GM08714 (cell line): ENCODE data around the gene DCAF12L2.
"Not testable (repeated sequence)": the region's sequence is repeated elsewhere in the genome, so short reads cannot be mapped to it uniquely, and the experiment has no call there.

Experiments
- H3K4me3 ChIP-seq: fragments of 200-500 bp; sonication (Bioruptor generic); 2 replicates; pipeline ENCODE4 v1.5.1; 2014; ENCODE audit warnings: mild to moderate bottlenecking, low read length, inconsistent platforms
- ZNF274 ChIP-seq: IDR thresholded peaks from 2 replicates; pipeline ENCODE4 v1.6.1; 2012; ENCODE audit warnings: mild to moderate bottlenecking, low read depth, low read length

The DCAF12L2 gene

DNA sequence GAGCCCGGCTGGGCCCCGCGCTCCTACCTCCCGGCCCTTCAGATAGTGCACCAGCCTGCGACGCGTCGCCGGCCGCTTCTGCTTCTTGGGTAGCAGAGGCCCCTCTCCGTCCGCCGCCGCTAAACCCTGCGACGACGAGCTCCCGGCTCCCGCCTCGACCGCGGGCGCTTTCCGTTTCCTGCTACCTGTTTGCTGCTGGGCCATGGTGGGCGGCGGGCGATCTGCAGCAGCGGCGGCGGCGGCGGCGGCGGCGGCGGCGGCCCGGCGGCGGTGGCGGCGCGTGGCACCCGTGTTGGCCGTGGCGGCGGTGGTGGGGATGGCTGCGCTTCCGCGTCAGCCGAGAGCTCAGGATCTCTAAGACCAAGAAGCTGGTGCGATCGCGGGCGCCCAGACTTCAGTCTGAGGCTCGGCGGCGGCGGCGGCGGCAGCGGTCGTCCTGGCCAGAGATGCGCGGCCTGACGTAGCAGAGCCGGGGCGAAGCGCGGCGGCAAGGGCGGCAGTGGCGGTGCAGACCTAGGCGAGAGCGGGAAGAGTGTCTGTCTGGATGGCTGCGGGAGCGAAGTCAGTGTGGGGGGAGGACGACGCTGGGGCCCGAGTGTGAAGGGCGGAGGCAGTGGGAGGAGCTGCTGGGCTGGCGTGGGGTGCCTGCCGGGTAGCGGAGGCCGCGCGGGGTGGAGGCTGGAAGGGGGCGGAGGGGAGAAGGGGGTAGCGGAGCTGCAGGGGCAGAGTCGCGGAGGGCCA is at the start of gene DCAF12L2:
Gene DCAF12L2 (minus strand): TSS at position 569 of the 741 bp plus-strand sequence. CDS start 365 bp downstream, at position 204.
- H3K4me3 ChIP-seq = no peak within 1 kb of the TSS
- TF ChIP-seq ZNF274 = no peak

DNA sequence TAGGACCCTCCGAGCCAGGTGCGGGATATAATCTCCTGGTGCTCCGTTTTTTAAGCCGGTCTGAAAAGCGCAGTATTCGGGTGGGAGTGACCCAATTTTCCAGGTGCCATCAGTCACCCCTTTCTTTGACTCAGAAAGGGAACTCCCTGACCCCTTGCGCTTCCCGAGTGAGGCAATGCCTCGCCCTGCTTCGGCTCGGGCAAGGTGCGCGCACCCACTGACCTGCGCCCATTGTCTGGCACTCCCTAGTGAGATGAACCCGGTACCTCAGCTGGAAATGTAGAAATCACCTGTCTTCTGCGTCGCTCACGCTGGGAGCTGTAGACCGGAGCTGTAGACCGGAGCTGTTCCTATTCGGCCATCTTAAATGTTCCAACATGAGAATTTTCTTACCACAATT is 24.8 kb upstream of the DCAF12L2 start:
- H3K4me3 ChIP-seq = not testable (repeated sequence)

DNA sequence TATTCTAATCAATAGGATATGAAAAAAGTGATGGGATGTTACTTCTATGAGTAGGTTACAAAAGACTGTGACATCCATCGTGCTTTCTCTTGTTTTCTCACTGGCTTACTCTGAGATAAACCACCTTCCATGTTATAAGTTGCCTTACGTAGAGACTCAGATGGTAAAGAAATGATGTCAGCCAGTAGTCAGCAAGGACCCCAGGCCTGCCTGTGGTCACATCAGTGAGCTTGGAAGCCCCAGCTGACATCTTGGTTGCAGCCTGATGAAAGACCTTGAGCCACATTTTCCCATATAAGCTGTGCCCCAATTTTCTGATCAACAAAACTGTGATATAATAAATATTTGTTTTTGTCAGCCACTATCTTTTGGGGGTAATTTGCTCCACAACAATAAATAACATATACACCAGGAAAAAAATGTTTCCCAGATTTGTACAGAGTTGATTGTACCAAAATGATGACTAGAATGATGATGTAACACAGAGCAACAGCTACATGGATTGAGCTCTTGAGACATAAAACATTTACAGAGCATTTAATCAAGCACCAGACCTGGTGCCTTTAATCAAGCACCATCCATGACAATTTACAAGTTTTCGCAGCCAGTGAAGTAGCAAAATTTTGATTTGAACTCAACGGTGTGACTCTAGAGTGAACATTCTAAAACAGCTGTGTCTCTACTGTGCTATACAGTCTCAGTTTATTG is 11.2 kb upstream of the DCAF12L2 start:
- no peak overlapping the region for H3K4me3 ChIP-seq
- TF ChIP-seq ZNF274 = no peak

DNA sequence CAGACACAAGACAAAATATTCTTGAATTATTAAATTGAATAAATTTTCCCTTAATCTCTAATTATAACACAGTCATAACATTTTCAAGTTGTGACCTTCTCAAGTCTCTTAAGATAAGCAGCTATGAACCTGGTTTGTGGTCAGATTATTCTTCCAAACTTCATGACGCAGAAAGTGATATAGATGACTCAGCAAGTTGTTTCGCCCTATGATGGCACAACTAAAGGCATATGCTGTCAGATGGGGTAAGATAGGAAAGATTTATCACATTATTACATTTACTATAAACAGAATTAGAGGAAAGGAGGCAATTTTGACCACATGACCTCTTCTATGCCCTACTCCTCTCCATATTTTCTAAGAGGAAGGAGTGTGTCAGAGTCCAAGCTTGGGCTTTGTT is 4.6 kb upstream of the DCAF12L2 start:
- no peak for TF ChIP-seq ZNF274
- H3K4me3 ChIP-seq = no peak overlapping the region

DNA sequence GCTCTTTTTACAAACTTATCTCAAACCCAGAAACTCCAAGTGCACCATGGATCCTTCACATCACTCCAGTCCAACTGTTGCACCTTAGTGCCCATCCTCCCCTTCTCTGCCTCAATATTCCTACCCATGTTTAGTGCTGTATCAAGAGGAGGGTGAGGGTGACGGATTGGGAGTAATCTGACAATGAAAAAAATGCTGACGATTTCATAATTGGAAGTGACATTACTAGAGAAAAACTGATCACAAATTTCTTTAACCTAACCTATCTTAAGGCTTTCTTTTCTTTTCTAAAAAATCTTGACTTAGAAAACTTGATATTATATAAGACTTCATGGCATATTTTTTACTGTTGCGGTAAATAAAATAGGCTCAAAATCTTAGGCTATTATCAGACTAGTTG is 1.5 kb upstream of the DCAF12L2 start:
- H3K4me3 ChIP-seq = no peak overlapping the region
- TF ChIP-seq ZNF274 = no peak

DNA sequence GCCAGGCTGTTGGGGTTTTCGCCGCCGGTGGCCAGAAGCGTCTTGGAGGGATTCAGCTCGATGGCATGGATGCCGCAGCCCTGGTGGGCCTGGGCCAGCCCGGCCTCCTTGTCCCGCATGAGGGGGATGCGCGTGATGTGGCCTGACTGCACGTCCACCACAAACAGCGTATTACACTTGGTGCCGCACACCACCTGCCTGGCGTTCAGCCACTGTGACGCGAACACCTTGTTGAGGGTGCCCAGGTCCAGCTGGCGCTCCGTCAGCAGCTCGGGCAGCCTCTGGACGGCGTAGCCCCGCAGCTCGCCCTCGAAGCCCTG is 728 bp downstream of the DCAF12L2 start:
- H3K4me3 ChIP-seq = no peak overlapping the region
- no peak for TF ChIP-seq ZNF274

DNA sequence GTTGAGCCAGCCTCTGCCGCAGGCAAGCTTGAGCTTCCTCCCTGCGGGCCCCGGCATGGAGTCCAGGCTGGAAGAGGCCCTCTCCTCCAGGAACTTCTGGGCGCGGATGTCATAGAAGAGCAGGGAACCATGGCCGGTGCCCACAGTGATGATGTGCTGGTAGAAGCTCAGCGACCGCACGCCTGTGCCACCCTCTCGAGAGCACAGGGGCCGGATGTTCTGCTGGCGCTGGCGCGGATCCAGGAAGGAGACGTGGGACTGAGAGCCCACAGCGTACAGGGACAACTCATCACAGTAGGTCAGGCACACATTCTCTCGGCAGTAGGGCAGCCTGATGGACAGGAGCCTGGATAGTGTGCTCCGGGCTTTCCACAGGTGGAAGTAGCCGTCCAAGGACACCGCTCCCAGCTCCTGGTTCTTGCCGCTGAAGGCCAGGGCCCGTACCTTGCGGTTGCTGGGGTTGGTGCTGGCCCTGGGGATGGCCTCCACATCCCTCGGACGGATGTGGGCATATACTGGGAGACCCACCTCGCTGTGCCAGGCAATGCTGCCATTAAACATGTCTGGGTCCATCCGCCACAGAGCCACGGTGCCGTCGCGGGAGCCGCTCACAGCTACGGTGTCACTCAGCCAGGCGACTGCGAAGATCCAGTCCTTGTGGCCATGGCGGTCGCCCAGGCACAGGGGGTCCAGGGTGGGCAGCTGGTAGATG is 1.2 kb downstream of the DCAF12L2 start:
- TF ChIP-seq ZNF274 = no peak
- no peak overlapping the region for H3K4me3 ChIP-seq

DNA sequence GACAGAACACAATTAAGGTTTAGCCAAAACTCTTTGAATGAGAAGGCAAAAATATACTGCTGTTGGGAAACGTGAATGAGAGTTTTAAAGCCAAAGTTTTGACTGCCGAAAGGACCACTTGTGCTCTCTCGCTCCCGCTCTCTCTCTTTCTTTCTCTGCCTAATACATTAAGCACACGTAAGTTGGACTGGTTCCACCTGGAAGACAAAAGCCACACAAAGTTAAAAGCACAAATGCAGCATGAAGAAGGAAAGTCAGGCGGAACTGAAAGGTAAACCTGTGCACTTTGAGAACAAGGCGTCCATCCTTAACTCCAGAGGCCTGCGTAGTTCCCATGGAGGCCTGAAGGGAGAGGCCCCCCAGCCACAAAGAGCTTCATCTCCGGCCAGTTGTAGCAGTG is 1.9 kb downstream of the DCAF12L2 start:
- TF ChIP-seq ZNF274 = no peak
- no peak overlapping the region for H3K4me3 ChIP-seq

DNA sequence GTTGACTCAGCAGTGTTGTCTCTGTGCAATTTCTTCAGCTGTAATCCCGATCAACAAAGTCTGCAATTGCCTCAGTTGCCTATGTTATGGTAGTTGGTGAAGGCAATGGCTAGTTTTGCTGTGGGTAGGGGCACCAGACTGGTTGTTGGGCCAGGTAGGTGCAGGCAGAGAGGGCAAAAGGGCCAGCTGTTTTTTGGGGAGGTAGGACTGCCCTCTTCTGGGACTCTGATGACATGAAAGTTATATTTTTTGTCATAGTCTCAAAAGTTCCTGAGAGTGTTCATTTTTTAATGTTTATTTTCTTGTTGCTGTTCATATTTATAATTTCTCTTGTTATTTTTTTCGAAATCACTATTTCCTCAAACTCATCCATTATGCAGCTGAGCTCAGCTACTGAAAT is 25.1 kb downstream of the DCAF12L2 start:
- H3K4me3 ChIP-seq = no peak overlapping the region
- no peak for TF ChIP-seq ZNF274

DNA sequence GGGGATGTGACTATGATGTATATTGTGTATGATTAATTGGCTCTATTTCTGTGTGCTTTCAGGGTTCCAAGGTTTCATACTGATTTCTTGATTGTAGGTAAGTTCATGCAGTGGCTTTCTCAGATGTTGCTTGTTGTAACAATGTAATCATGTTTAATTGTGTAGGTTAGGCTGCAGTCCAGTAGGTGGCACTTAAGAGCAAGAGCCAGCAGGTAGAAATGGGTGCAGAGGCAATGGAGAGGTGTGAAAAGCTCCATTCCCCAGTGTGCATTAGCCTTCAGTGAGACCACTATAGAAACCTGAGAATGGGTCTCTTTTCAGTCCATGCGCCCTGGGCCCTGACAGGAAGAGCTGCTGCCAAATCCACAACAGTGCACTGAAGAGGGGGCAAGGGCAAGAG is 28.2 kb downstream of the DCAF12L2 start:
- no peak for TF ChIP-seq ZNF274
- no peak overlapping the region for H3K4me3 ChIP-seq

DNA sequence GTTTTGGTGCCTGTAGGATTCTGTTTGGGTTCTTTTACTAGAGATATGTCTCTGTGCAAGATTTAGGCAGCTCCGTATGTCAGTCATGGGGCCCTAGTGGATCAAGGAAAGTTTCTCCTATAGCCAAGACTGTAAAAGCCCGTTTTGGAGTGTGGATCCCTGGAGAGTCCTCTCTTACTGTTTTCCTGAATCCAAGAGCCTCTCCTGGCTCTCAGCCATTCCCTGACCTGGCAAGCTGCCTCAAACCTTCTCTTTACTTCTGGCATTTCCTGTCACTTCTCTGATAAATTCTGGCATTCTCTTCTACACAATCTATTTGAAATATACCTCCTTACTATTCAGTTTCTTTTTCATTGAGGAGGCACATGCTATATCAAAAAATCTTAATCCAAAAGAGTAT is 41.4 kb downstream of the DCAF12L2 start:
- TF ChIP-seq ZNF274 = no peak
- no peak overlapping the region for H3K4me3 ChIP-seq
